HG03565 (cell line): ENCODE data around the gene TGFB2.
"Not testable (repeated sequence)": the region's sequence is repeated elsewhere in the genome, so short reads cannot be mapped to it uniquely, and the experiment has no call there.

ENCODE experiments used
- ATAC-seq: cut with Tn5 transposase; IDR thresholded peaks from one replicate; pipeline ENCODE4 v1.9.1; 2021; ENCODE audit warnings: mild to moderate bottlenecking, moderate library complexity; ENCODE audit not compliant: unreplicated experiment

Gene TGFB2

DNA sequence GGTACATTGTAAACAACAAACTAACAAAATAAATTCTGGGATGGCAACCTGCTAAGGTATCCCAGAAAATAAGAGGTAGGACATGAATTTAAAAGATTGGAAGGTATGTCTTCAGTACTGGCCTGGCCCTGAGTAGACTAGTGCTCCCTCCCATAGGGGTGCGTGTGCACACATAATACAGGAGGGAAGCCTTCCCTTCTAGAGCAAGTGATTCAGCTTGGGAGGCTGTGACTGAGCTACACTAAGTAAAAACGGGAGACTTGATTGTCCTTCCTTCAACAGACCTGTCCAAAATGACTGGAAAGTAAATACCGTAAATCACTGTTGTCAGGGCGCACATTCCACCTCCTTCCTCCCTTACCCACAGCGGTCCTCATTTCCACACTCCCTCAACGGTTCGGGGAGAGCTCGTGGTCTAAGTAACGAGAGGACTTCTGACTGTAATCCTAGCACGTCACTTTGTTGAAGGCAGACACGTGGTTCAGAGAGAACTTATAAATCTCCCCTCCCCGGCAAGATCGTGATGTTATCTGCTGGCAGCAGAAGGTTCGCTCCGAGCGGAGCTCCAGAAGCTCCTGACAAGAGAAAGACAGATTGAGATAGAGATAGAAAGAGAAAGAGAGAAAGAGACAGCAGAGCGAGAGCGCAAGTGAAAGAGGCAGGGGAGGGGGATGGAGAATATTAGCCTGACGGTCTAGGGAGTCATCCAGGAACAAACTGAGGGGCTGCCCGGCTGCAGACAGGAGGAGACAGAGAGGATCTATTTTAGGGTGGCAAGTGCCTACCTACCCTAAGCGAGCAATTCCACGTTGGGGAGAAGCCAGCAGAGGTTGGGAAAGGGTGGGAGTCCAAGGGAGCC is at the start of gene TGFB2:
Gene TGFB2 (plus strand): TSS at position 523 of the 859 bp plus-strand sequence. CDS start 1,366 bp downstream, outside the sequence.
- ATAC-seq: peak; percentile 33

DNA sequence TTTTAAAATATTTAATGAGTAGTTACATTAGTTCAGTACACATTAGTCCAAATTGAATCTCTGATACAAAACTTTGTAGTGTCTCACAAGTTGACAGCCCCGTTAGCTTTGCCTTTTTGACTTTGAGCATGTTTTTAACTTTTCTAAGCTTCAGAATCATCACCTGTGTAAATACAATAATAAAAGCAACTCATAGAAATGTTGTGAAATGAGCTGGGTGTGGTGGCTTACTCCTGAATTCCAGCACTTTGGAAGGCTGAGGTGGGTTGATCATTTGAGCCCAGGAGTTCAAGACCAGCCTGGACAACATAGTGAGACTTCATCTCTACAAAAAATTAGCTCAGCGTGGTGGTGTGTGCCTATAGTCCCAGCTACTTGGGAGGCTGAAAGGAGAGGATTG is 49.0 kb upstream of the TGFB2 start:
- ATAC-seq: no peak

DNA sequence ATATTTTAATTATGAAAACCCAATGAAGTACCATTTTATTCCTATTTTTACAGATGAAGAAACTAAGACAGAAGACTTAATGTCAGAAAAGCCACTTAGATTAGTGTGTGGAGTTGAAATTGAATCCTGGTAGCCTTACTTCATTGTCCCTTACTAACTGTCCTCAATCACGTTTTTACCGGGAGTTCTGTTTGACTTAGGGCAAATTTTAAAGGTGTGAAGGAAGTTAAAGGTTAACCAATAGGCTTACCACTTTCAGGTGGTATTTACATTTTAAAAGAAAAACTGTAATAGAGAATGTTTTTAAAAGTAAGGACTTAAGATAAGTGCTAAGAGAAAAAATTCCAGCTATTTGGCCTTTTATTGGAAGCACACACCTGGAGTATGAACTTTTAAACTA is 47.7 kb upstream of the TGFB2 start:
- ATAC-seq: no peak

- no peak for ATAC-seq
Observed at GRCh38 chr1:218297867-218298266, 47.3 kb upstream of the TGFB2 start.

DNA sequence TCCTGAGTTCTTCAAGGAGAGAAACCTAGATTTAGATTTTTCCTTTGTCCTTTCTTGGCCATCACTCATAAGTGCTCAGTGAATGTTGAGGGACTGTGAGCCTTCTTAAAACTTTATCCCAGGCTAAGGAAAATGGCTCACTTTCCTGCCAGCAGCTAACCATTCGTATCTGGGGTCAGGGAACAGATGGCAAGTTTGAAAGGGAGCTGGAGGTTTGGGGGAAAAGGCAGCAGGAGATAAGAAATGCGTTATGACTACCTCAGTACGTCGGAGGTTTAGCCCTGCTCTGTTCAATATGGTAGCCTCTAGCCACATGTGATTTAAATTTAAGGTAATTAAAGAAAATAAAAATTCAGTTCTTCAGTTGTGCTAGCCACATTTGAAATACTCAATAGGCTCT is 46.7 kb upstream of the TGFB2 start:
- no peak for ATAC-seq

- peak; percentile 52 for ATAC-seq
Observed at GRCh38 chr1:218299416-218299815, 45.7 kb upstream of the TGFB2 start.

DNA sequence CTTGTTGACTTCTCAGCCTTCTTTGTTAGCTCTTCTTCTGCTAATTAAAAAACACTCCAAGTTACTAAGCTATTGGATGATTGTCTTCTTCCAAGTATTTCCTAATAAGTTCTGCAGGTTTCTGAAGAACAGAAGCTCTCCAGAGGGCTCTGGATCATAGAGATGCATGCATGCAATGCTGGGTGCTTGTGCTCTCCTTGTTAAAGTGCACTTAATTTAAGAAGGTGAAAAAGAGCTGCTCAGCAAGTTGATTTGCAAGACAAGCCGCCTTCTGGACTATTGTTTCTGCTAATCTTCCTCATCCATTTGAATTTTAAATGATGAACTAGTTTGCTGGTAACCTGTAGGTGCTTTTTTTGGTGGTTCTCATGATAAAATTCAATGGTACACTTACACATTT is 43.9 kb upstream of the TGFB2 start:
- ATAC-seq: no peak

- ATAC-seq: no peak
Observed at GRCh38 chr1:218302155-218302554, 43.0 kb upstream of the TGFB2 start.

DNA sequence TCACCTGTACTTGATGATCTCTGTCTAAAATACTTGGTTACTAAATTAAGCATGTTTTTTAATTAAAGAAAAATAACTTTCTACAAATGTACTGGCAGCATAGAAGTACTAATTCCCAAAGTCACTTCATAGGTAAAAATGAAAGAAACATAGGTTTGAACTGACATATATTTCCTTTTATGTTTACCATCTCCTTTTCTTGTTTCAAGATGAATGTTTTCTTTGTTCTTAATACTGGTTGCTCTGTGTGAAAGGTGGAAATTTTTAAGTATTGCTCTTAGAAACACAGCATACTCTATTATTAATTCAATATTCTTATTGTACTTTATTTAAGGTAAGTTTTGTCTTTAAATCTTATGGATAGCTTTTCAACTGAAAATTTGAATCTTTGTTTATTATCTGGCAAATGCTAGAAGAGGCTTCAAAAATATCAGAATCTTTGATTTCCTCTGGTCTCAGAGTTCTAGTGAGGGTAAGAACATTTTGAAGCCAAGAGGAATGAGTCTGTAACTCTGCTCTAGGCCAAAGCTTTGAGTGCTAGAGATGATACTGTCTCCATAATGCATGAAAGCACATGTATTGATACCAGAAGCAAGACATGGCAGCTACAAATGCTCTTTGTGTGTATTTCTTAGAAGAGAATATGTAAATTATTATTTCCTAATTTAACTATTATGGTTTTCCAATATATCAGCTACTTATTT is 41.8 kb upstream of the TGFB2 start:
- no peak for ATAC-seq

- peak; percentile 85 for ATAC-seq
Observed at GRCh38 chr1:218304281-218305039, 40.7 kb upstream of the TGFB2 start.

DNA sequence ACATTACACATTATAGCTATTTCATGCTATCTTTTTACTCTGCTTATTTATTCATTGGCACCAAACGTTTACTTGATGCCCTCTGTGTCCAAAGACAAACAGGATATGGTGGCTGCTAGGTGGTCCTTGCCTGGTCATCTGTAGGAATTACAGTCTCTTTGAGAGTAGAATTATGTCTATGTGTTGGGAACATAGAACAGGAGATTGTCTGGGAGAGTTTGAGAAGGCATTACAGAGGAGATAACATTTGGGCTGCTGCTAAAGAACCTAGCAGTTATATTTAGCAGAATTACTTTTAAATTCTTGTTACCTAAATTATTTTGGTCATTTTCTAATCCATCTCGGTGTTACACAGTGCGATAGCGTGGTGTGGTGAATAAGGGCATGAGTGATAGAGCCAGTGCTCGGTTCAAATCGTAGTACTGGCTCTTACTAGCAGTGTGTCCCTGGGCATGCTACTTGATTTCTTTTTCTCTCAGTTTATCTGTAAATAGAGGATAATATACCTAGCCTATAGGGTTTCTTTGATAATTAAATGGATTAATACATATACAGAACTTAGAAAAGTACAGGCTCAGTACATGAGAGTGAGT is 39.6 kb upstream of the TGFB2 start:
- no peak for ATAC-seq

- no peak for ATAC-seq
Observed at GRCh38 chr1:218312509-218312908, 32.6 kb upstream of the TGFB2 start.

DNA sequence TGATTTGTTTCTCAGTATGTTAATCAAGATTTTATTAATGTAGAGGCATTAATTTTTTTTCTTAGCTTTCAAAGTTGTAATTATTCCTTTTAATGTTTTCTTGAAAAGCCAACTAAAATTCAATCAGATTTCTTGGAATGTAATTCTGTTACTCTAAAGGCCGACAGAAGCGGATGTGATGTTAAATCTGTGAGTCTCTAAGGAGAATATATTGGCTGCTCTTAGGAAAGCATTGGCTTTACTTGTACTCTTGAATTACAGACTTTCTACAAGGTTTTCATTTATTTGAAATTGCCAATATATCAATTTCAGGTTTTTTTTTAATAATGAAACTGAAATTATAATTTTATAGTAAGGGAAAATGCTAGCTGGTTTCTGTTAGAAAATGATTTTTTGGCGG is 30.8 kb upstream of the TGFB2 start:
- no peak for ATAC-seq

DNA sequence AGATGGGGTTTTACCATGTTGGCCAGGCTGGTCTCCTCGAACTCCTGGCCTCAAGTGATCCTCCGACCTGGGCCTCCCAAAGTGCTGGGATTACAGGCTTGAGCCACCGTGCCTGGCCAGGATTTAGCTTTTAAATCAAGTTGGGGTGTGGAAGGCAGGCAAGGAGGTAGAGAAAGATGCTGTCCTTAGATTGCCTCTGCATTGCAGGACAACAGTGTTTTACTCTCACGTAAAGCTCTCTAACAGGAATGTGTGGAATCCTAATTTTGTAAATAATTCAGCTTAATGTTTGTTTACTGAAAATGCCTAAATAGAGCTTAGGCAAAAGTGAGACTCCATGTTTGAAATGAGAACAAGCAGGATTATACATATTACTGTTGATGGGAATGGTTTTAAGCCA is 29.5 kb upstream of the TGFB2 start:
- ATAC-seq: no peak

DNA sequence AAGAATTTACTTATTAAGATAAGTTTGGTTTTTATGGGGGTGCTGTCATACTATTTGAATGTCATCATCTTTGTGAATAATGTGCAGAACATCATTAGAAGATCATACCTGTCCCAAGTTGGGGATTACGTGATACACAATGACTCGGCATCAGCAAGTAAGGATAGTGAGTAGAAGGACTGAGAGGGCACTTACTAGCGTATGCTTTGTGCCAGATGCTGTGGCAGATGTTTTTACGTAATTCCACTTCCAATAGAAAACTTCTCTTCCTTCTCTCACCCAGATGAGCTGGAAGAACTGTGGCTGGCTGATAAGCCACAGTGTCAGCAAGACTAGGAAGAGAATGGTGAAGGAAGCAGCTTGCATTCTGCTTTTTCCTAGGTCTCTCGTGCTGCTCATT is 28.1 kb upstream of the TGFB2 start:
- no peak for ATAC-seq

DNA sequence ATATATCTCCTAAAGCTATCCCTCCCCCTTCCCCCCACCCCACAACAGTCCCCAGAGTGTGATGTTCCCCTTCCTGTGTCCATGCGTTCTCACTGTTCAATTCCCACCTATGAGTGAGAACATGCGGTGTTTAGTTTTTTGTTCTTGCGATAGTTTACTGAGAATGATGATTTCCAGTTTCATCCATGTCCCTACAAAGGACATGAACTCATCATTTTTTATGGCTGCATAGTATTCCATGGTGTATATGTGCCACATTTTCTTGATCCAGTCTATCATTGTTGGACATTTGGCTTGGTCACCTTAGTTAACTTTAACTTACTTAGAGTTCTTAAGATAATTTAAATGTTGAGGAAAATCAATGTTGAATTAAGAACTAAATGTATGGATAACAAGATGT is 25.0 kb upstream of the TGFB2 start:
- not testable (repeated sequence) for ATAC-seq

GRCh38 chr1:218322762-218323161 is 22.4 kb upstream of the TGFB2 start:
- ATAC-seq: no peak

- ATAC-seq: no peak
Observed at GRCh38 chr1:218323568-218324225, 21.4 kb upstream of the TGFB2 start.

DNA sequence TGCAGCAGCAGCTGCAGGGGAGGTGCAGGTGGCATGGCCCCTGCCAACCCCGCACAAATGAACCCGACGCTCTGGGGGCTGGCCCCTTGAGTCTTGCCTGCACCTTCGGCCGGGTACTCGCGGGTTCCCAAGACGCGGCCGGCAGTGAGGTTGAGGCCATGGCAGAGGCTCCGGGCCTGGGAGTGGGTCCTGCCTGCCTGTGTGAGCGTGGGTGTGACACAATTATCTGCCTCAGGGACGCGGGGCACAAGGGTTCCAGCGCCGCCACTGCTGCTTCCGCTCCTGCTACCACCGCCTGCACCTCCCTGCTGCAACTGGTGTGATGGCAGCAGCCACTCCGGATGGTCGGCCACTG is 20.9 kb upstream of the TGFB2 start:
- no peak for ATAC-seq

DNA sequence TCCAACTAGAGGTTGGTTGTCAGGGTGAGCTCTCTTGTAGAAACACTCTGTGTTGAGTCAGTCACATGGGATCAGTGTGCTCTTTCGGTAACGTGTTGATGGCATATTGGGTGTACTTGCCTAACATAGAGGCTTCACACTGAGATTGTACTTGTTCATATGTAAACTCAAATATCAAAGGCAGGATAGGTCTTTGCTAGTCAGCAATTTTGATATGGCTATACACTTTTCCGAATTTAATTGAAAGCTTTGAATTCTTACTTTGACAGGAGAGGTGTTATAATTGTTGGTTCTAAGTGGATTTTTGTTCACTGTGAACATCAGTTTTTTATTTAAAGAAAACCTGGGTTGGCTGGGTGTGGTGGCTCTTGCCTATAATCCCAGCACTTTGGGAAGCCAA is 16.4 kb upstream of the TGFB2 start:
- no peak for ATAC-seq
